HEK293T (cell line): ENCODE measurements around the gene ZNF285.

ENCODE experiments used
- SP1 ChIP-seq: fragments of 450-650 bp; IDR thresholded peaks from 2 replicates; pipeline ENCODE4 v1.6.1; 2017
- TARDBP ChIP-seq: fragments of 450-650 bp; IDR thresholded peaks from 2 replicates; pipeline ENCODE4 v1.6.1; 2016

DNA sequence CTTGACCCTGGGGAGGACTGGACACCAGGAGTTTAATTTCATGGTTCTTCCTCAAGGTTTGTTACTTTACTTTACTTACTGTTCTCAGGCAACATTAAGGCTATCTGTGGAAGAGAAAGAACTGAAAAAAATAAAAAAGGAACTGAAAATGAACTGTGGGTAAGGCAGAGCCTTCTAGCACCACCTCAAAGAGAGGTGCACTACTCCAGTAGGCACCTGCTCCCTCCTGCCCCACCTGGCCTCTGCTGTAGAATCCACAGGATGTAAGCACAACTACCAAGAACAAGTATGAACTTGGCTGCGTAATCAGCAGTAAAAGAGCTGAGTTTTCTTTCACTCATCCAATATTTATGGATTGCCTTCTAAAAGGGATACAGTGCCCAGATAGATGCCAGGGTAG, 57.2 kb downstream of the ZNF285 start:
- TF ChIP-seq SP1 (no peak), TARDBP (no peak)
